T47D (cell line): Measurements from ENCODE around the gene CHL1.

Experiments used
- DNase-seq, 2 experiments: peaks; one replicate each; pipeline versions ENCODE4 v3.0.0 to v3.0.0-alpha.2; 2011 to 2012; ENCODE audit warnings: low read depth in 1 of 2, low spot score in 1 of 2
- JUND ChIP-seq: IDR thresholded peaks from 2 replicates; pipeline ENCODE4 v1.6.1; 2012; ENCODE audit warnings: low read depth
- in situ Hi-C: cut with HindIII; loops from 2 replicates; pipeline ENCODE4 v1.10.0; 2016; ENCODE audit warnings: low sequenced_read_pairs, low pct_unique_long_range_greater_than_20kb

The CHL1 gene

GRCh38 chr3:196311-197148 is at the start of gene CHL1:
Gene CHL1, plus strand, starts transcription at chr3:196763. Its CDS starts 123,014 bp downstream, at chr3:319777.
- in situ Hi-C loops = no loop called here
- TF ChIP-seq JUND = no peak
- DNase-seq = no peak

- no peak for TF ChIP-seq JUND
- in situ Hi-C loops = no loop called here
These were observed 44.9 kb upstream of the CHL1 start for GRCh38 chr3:151614-152189.

DNA sequence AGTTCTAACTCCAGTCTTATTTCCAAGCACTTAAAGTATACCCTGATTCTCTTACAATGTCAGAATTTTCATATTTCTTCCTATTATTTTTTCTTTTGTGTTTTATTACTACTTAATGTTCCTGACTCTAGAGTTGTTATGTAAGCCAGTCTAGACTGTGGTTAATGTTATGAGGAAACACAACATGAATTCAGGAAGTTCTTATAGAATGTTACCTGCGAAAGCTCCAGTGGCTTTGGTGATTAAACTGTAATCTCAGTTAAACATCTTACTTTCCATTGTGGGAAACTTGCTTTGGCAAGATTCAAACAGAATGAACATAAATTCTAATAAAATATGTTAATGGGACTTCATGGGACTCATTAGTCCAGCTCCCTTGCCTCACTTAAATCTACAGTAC is 36.6 kb upstream of the CHL1 start:
- no peak for TF ChIP-seq JUND
- no peak for DNase-seq
- in situ Hi-C loops = no loop called here

More at GRCh38 chr3:151614-152189, 44.9 kb upstream of the CHL1 start:
- DNase-seq = no peak

DNA sequence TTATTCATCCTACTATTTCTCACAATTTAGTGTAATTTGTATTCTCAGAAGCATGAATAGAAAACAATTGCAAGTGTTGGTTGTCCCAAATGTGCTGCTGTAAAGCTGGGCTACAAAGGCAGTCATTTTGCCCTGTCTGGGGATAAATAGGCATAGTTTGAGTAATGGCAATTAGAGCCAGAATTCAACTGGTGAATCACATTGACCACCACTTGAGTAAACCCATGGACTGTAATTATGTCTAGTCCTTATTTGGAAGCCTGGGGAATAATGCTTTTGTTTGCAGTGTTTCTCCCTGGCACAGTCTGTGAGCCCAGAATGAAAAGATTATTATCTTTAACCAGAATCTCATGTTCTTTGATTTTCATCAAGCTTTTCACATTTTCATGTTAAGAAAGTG is 30.5 kb upstream of the CHL1 start:
- in situ Hi-C loops = no loop called here
- no peak for TF ChIP-seq JUND
- DNase-seq = no peak

GRCh38 chr3:166799-167198 is 29.8 kb upstream of the CHL1 start:
- no peak for DNase-seq
- TF ChIP-seq JUND = no peak
- in situ Hi-C loops = no loop called here

DNA sequence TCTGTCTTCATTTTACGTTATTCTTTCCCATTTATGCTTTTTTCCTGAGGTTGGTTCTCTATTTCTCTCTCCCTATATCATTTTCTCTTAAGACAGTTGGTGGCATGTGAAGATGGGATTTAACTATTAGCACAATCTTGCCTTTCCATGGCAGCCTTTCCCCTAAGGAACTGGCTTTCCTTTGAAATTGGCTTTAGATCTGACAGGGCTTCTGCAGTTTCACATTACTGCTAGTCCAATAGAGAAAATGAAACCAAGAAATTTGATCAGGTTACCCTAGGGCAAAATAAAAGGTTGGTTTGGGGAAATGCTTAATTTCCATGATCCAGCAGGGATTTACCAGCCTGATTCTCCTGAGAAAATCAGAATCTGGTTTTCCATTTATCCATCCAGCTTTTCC is 22.7 kb upstream of the CHL1 start:
- DNase-seq = no peak
- in situ Hi-C loops = no loop called here
- TF ChIP-seq JUND = no peak

GRCh38 chr3:184976-185375 is 11.6 kb upstream of the CHL1 start:
- in situ Hi-C loops = no loop called here
- no peak for TF ChIP-seq JUND
- DNase-seq = no peak

GRCh38 chr3:192215-192929 is 4.2 kb upstream of the CHL1 start:
- no peak for DNase-seq
- in situ Hi-C loops = no loop called here
- TF ChIP-seq JUND = no peak

- no peak for TF ChIP-seq JUND
- no peak for DNase-seq
- in situ Hi-C loops = no loop called here
These were observed 2.6 kb upstream of the CHL1 start for GRCh38 chr3:194001-194400.

DNA sequence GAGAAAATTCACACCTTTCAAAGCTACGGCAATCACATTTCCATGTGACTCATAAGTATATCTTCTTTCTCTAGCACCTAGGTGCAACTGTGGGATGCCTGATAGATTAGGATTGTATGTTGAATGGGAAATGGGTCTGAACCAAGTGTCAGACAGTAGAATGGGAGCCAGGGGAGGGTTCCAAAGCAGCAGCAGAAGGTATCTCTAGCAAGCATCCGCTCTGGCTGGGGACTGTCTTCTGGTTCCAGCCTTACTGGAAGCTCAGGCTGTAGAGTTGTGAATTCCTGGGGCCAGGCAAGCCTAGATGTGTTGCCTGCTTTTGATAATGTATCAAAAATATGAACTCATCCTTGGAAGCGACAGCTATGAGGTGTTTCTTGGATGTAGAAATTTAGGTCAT is 2.1 kb upstream of the CHL1 start:
- no peak for DNase-seq
- in situ Hi-C loops = no loop called here
- no peak for TF ChIP-seq JUND

GRCh38 chr3:195666-196065 is 897 bp upstream of the CHL1 start:
- no peak for DNase-seq
- no peak for TF ChIP-seq JUND
- in situ Hi-C loops = no loop called here

- in situ Hi-C loops = no loop called here
- no peak for DNase-seq
- no peak for TF ChIP-seq JUND
These were observed 725 bp downstream of the CHL1 start for GRCh38 chr3:197149-197827.
